Loucy (cell line): ENCODE measurements around the gene DKKL1.

ENCODE experiments used
- CTCF ChIP-seq: fragments of 200-600 bp; sonication (generic); conservative IDR thresholded peaks from 2 replicates; pipeline ENCODE4 v1.5.1; 2014; ENCODE audit warnings: mild to moderate bottlenecking, antibody characterized with exemption, low read length
- EZH2phosphoT487 ChIP-seq: fragments of 200-600 bp; IDR thresholded peaks from 2 replicates; pipeline ENCODE4 v1.6.1; 2018; ENCODE audit warnings: antibody characterized with exemption, mild to moderate bottlenecking, moderate library complexity, borderline replicate concordance

DNA sequence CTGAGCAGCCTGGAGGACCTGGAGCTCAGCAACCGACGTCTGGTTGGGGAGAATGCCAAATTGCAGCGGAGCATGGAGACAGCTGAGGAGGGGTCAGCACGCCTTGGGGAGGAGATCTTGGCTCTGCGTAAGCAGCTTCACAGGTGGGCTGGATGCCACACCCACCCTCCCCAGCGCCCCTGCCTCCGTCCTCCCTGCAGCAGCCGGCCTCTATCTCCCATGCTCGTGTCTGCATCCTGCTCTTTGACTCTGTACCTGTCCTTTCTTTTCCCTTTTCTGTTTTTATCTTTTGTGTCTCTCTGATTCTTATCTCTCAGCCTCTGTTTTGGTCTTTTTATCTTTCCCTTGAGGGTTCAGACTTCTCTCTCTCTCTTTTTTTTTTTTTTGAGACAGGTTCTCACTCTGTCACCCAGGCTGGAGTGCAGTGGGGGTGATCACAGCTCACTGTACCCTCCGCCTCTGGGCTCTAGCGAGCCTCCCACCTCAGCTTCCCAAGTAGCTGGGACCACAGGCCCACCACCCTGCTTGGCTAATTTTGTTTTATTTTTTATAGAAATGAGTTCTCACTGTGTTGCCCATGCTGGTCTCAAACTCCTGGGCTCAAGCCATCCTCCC lies 34.4 kb downstream of the DKKL1 start:
- TF ChIP-seq CTCF (no peak), EZH2phosphoT487 (no peak)
